ENCODE results near the gene MX2.

- no peak for TF ChIP-seq CTCF (conservative IDR thresholded peaks at IDR 0.05; ENCODE audit: low read depth in 2 of 2)
- TF ChIP-seq POLR2AphosphoS5 (IDR thresholded peaks at IDR 0.05; ENCODE audit: low read depth), result no peak
- no peak for TF ChIP-seq EZH2 (IDR thresholded peaks at IDR 0.05; ENCODE audit: low read depth, unreplicated experiment)
- no peak for TF ChIP-seq ZNF331 (CRISPR knock-in tag; IDR thresholded peaks at IDR 0.05; ENCODE audit: low read depth)
- no peak for TF ChIP-seq EZH2phosphoT487 (IDR thresholded peaks at IDR 0.05; ENCODE audit: unreplicated experiment)
- TF ChIP-seq ZNF114 (CRISPR knock-in tag; IDR thresholded peaks at IDR 0.05), result no peak
- TF ChIP-seq NANOG (IDR thresholded peaks at IDR 0.05; ENCODE audit: borderline replicate concordance), result no peak
These were observed 12.0 kb upstream of the MX2 start for GRCh38 chr21:41349619-41350390.
